Gastrocnemius medialis (tissue), 4 donors: ENCODE data around the gene RAB4B.

Experiments
- POLR2A ChIP-seq, 2 donors: fragments of 450-650 bp; IDR thresholded peaks; one replicate each; pipeline ENCODE4 v1.6.1; 2017; ENCODE audit warnings: antibody characterized with exemption in 2 of 2, mild to moderate bottlenecking in 2 of 2, moderate library complexity in 2 of 2
- TF ChIP-seq, protein P1 (sequence below), 5 experiments: fragments of 450-650 bp in 3 of 5; fragments of 200-600 bp in 2 of 5; sonication (generic) in 2 of 5; IDR thresholded peaks in 4 of 5; conservative IDR thresholded peaks in 1 of 5; 1 replicate in 4 of 5; 2 replicates in 1 of 5; pipeline ENCODE4 v1.5.1; 2016 to 2019; ENCODE audit warnings: antibody characterized with exemption in 5 of 5, mild to moderate bottlenecking in 3 of 5, moderate library complexity in 3 of 5

DNA sequence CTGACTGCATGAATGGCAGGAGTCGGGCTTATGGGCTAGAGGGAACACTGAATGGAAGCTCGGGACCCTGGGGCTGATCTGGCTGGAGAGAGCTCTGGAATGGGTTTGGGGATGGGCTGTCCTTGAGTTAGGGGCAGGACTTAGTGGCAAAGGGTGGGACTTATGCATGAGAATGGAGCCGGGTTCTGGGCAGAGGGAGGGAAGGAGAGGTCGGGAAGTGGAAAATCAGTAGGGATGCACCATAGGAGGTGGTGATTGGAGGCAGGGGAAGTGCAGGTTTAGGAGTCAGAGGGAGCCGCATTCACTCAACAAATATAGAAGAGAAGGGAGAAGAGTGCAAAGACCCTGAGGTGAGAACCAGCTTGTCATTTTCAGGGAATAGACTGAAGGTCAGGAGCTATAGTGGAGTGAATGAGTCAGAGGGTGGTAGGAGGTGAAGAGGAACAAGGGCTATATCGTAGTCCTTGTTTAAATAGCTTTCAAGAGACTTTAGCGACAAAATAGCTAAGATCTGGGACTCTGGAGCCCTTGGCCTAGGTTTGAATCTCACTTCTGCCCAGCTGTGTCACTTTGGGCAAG, 748 bp downstream of the RAB4B start:
- TF ChIP-seq, protein P1, sequence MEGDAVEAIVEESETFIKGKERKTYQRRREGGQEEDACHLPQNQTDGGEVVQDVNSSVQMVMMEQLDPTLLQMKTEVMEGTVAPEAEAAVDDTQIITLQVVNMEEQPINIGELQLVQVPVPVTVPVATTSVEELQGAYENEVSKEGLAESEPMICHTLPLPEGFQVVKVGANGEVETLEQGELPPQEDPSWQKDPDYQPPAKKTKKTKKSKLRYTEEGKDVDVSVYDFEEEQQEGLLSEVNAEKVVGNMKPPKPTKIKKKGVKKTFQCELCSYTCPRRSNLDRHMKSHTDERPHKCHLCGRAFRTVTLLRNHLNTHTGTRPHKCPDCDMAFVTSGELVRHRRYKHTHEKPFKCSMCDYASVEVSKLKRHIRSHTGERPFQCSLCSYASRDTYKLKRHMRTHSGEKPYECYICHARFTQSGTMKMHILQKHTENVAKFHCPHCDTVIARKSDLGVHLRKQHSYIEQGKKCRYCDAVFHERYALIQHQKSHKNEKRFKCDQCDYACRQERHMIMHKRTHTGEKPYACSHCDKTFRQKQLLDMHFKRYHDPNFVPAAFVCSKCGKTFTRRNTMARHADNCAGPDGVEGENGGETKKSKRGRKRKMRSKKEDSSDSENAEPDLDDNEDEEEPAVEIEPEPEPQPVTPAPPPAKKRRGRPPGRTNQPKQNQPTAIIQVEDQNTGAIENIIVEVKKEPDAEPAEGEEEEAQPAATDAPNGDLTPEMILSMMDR (IDR thresholded peaks at IDR 0.05 in 4 of 5, conservative IDR thresholded peaks at IDR 0.05 in 1 of 5) = no peak
- no peak for TF ChIP-seq POLR2A (IDR thresholded peaks at IDR 0.05)
